ENCODE results near the gene CCNQ. TPM values are rescaled to one million over a fixed set of nuclear protein-coding genes. Genes with fewer than 3 reads are reported as not detected.

CCNQ gene
- total and polyA plus RNA-seq, 3 donors from 2014 or later, result 19.6 to 27.6 (median 26.9) TPM

DNA sequence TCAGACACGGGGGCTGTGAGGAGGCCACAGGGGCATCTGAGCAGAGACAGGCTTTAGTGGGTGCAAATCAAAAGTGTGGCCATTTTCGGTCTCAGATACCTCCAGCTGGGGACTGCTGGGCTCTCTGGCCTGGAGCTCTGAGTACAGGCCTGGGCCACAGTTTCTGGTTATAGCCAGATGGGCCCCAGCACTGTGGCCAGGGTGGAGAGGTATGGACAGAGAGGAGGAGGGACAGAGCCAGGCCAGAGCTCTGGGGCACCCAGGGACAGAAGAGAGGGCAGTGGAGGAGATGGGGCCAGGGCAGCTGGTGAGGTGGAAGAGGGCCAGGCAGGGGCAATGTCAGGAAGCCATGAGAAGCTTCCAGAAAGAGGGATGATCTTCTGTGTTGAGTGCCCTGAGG lies 20.1 kb downstream of the CCNQ start:
- H3K27ac ChIP-seq, result no peak overlapping the region
- intact Hi-C loops (cut with DNase I; ENCODE audit: low total_unique reads), result no loop called here
- WGBS, 2 donors, result 82% methylated on average over 2 of the region's 2 CpGs; no CpG with 5 or more reads in 1 of the 2 donors
- no peaks in the 10 kb centered on the region for H3K36me3 ChIP-seq (ENCODE audit: low read depth, missing control alignments)
- no peaks in the 10 kb centered on the region for H3K27me3 ChIP-seq
- H3K4me1 ChIP-seq, result no peaks in the 10 kb centered on the region
- H3K9me3 ChIP-seq, result no peaks in the 10 kb centered on the region
- H3K4me3 ChIP-seq, result no peak overlapping the region
- TF ChIP-seq CTCF (IDR thresholded peaks at IDR 0.05) (no peak), POLR2A (IDR thresholded peaks at IDR 0.05) (no peak)
- no peak for DNase-seq

DNA sequence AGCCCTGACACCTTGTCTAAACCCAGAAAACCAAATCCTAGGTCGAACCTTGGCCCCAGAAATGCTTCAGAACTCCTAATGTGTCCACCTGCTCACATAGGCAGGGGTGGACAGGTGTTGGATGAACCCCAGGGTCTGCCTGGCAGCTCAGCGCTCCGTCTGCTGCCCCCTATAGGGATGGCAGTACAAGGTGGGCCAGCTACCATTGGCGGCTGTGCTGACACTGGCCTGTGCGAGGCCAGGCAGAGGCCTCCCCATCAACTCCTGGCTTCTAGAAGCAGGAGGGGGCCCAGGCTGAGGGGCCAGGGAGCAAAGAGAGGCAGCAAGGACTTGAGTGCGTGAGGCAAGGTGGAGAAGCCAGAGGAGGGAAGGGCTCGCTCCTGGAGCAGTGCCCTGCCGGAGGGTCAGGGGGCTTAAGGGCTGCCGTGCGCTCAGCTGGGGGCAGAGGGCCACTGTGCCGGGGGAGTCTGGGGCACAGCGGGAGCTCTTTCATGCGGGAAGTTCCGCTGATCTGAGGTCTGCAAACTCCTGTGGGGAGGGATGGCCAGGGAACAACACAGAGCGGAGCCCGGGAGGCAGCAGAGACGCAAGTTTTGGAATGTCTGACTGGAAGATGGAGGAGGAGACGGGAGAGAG lies 20.6 kb downstream of the CCNQ start:
- Histone ChIP-seq H3K27ac (no peak overlapping the region), H3K27me3 (no peaks in the 10 kb centered on the region), H3K4me1 (no peaks in the 10 kb centered on the region), H3K9me3 (no peaks in the 10 kb centered on the region), H3K36me3 (ENCODE audit: low read depth, missing control alignments) (no peaks in the 10 kb centered on the region), H3K4me3 (no peak overlapping the region)
- 91 to 93% methylated on average over 15 to 18 of the region's 18 CpGs for WGBS, 2 donors
- no peak for TF ChIP-seq CTCF (IDR thresholded peaks at IDR 0.05)
- TF ChIP-seq POLR2A (IDR thresholded peaks at IDR 0.05), result no peak
- intact Hi-C loops (cut with DNase I; ENCODE audit: low total_unique reads), result no loop called here
- no peak for DNase-seq

- H3K4me1 ChIP-seq, result no peaks in the 10 kb centered on the region
- H3K36me3 ChIP-seq (ENCODE audit: low read depth, missing control alignments), result no peaks in the 10 kb centered on the region
- no peaks in the 10 kb centered on the region for H3K9me3 ChIP-seq
- no peak overlapping the region for H3K27ac ChIP-seq
- DNase-seq, result no peak
- TF ChIP-seq POLR2A (IDR thresholded peaks at IDR 0.05), result no peak
- no peak for TF ChIP-seq CTCF (IDR thresholded peaks at IDR 0.05)
- H3K27me3 ChIP-seq, result no peaks in the 10 kb centered on the region
- H3K4me3 ChIP-seq, result no peak overlapping the region
- 95% methylated on average over 5 of the region's 6 CpGs; no CpG with 5 or more reads in 1 of the 2 donors for WGBS, 2 donors
- intact Hi-C loops (cut with DNase I; ENCODE audit: low total_unique reads), result no loop called here
Observed at GRCh38 chrX:153576961-153577360, 22.0 kb downstream of the CCNQ start.

DNA sequence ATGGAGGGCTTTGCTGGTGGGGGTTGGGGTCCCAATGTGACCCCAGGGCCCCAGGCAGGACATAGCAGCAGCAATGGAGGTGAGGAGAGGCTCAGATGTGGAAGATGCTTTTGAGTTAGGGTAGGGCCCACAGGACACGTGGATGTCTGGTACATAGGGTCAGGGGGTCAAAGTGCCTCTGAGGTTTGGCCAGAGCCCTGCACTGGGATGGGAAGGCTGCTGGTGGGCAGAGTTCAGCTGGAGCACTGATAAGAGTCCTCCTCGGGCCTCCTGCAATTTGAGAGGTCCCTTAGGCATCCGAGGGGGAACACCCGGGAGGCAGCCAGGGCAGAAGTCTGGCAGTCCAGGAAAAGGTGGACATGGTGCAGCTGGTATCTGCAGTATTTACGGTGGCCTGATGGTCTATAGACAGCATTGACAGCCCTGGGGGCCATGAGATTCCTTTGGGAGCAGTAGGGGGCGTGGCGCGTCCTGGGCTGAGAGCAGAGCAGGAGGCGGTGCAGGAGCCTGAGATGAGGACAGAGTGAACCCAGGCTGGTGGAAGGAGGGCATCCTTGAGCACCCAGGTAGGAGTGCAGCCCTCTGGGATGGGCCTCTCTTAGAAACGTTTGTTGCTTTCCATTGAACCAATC lies 22.6 kb downstream of the CCNQ start:
- Histone ChIP-seq H3K4me3 (no peak overlapping the region), H3K27me3 (no peaks in the 10 kb centered on the region), H3K9me3 (no peaks in the 10 kb centered on the region), H3K36me3 (ENCODE audit: low read depth, missing control alignments) (no peaks in the 10 kb centered on the region), H3K4me1 (no peaks in the 10 kb centered on the region), H3K27ac (no peak overlapping the region)
- intact Hi-C loops (cut with DNase I; ENCODE audit: low total_unique reads), result no loop called here
- no peak for DNase-seq
- no peak for TF ChIP-seq POLR2A (IDR thresholded peaks at IDR 0.05)
- TF ChIP-seq CTCF (IDR thresholded peaks at IDR 0.05), result no peak
- WGBS, 2 donors, result 74 to 90% methylated on average over 6 to 9 of the region's 10 CpGs

GRCh38 chrX:153573984-153574383 lies 25.0 kb downstream of the CCNQ start:
- WGBS, 2 donors, result 81 to 93% methylated on average over 3 to 4 of the region's 4 CpGs
- TF ChIP-seq POLR2A (IDR thresholded peaks at IDR 0.05), result no peak
- TF ChIP-seq CTCF (IDR thresholded peaks at IDR 0.05), result no peak
- Histone ChIP-seq H3K4me3 (no peak overlapping the region), H3K9me3 (no peaks in the 10 kb centered on the region), H3K36me3 (ENCODE audit: low read depth, missing control alignments) (no peaks in the 10 kb centered on the region), H3K27me3 (no peaks in the 10 kb centered on the region), H3K4me1 (no peaks in the 10 kb centered on the region), H3K27ac (no peak overlapping the region)
- no peak for DNase-seq
- intact Hi-C loops (cut with DNase I; ENCODE audit: low total_unique reads), result no loop called here

All from testis (tissue), 3 donors.